GM19023 (cell line): Measurements from ENCODE around the gene EHF.
A peak's percentile ranks its signal among the peaks of the same experiment; 100 is the strongest.

Source experiments
- ATAC-seq: cut with Tn5 transposase; IDR thresholded peaks from one replicate; pipeline ENCODE4 v1.9.1; 2021; ENCODE audit warnings: mild to moderate bottlenecking, moderate library complexity; ENCODE audit not compliant: unreplicated experiment

The EHF gene

GRCh38 chr11:34623463-34623862 lies 2.6 kb downstream of the EHF start:
- ATAC-seq = no peak

- peak; percentile 73 for ATAC-seq
Measured at GRCh38 chr11:34624069-34624468, 3.2 kb downstream of the EHF start.

GRCh38 chr11:34625576-34625975 lies 4.7 kb downstream of the EHF start:
- ATAC-seq = no peak

- ATAC-seq = no peak
Measured at GRCh38 chr11:34626393-34626792, 5.5 kb downstream of the EHF start.

- no peak for ATAC-seq
Measured at GRCh38 chr11:34627197-34627596, 6.3 kb downstream of the EHF start.

GRCh38 chr11:34629711-34630110 lies 8.8 kb downstream of the EHF start:
- ATAC-seq = no peak

GRCh38 chr11:34630544-34630943 lies 9.7 kb downstream of the EHF start:
- no peak for ATAC-seq

GRCh38 chr11:34631297-34631696 lies 10.4 kb downstream of the EHF start:
- no peak for ATAC-seq

- no peak for ATAC-seq
Measured at GRCh38 chr11:34631737-34632104, 10.8 kb downstream of the EHF start.

- ATAC-seq = no peak
Measured at GRCh38 chr11:34632105-34632791, 11.4 kb downstream of the EHF start.

GRCh38 chr11:34633640-34633989 lies 12.7 kb downstream of the EHF start:
- no peak for ATAC-seq

GRCh38 chr11:34633990-34634693 lies 13.2 kb downstream of the EHF start:
- ATAC-seq = peak; percentile 70

GRCh38 chr11:34634694-34635062 lies 13.8 kb downstream of the EHF start:
- no peak for ATAC-seq

- no peak for ATAC-seq
Measured at GRCh38 chr11:34636127-34636526, 15.2 kb downstream of the EHF start.

- no peak for ATAC-seq
Measured at GRCh38 chr11:34637303-34637702, 16.4 kb downstream of the EHF start.

GRCh38 chr11:34638897-34639296 lies 18.0 kb downstream of the EHF start:
- ATAC-seq = no peak

- ATAC-seq = no peak
Measured at GRCh38 chr11:34639545-34639944, 18.7 kb downstream of the EHF start.

GRCh38 chr11:34640050-34640923 lies 19.4 kb downstream of the EHF start:
- ATAC-seq = peak; percentile 82

- no peak for ATAC-seq
Measured at GRCh38 chr11:34640924-34641275, 20.0 kb downstream of the EHF start.

- no peak for ATAC-seq
Measured at GRCh38 chr11:34641456-34641855, 20.6 kb downstream of the EHF start.

GRCh38 chr11:34642001-34642554 lies 21.2 kb downstream of the EHF start:
- no peak for ATAC-seq

GRCh38 chr11:34642873-34643272 lies 22.0 kb downstream of the EHF start:
- ATAC-seq = no peak
